ENCODE results near the gene SOX10.

SOX10 gene

DNA sequence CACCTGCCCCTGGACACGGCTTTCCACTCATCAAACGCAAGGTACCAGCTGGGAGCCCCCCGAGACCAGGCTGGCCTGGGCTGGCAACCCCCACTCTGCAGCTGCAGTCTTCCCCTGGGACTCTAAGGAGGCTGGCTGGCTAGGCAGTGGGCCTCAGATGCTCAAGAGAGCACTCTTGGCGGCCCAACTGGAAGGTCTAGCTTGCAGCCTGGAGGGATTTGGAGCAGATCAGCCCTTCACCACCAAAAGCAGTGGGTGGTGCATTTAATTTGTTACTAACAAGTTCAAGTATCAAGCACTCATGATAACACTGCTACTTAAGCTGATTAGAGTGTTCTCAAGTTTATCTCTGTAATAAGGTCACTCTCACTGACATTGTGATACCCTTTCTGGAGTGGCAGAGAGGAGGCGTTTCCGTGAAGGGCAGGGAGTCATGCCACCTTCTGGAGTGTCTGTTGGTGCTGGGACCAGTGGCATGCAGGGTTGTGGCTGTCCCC lies 52.4 kb downstream of the SOX10 start:
- no peak for DNase-seq (ENCODE audit: low read depth in 2 of 2, low spot score in 1 of 2)

DNA sequence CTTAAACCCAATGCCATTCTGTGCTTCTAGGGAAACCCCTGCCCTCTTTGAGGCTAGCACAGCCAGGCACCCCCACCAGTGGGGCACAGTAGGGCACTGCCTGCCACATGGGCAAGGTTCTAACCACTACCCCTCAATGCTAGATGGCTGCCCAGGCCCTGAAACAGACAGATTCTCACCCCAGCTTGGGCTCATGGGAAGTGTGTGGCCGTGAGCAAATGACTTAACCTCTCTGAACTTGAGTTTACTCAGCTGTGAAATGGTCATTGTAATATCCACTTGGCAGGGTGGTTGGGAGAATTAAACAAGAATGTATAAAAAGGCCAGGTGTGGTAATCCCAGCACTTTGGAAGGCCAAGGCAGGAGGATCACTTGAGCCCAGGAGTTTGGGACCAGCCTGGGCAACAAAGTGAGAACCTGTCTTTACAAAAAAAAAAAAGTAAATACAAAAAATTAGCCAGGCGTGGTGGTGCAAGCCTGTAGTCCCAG lies 53.4 kb downstream of the SOX10 start:
- DNase-seq (ENCODE audit: low read depth in 2 of 2, low spot score in 1 of 2), result no peak

DNA sequence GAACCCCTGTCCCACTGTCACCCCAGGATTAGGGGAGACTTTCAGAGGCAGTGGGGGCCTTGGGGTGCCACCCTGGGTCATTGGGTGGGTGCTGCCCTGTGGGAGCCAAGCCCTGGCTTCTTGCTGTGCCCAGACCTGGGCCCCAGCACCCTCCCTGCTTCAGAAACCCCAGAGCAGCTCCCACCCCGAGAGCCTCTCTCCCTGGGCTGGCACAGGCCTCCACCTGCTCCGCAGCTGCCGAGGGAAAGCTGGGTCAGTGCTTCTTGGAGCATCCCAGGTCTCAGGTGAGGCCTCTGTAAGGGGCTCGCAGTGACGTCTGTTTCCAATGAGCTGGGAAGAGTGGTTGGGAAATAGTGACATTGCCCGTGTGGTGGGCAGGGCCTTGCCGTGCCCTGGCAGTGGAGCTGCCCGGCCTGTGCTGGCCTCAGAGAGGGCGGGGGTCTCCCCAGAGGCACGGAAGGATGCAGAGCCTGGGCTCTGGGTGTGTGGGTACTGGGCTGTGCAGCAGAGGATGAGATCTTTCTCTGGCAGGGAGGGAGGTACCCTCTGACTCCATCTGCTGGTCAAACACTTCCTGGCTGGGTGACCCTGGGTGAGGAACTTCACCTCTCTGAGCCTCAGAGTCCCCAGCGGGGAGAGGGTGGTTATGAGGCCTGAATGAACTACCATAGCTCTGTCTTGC lies 53.9 kb downstream of the SOX10 start:
- no peak for DNase-seq (ENCODE audit: low read depth in 2 of 2, low spot score in 1 of 2)

DNA sequence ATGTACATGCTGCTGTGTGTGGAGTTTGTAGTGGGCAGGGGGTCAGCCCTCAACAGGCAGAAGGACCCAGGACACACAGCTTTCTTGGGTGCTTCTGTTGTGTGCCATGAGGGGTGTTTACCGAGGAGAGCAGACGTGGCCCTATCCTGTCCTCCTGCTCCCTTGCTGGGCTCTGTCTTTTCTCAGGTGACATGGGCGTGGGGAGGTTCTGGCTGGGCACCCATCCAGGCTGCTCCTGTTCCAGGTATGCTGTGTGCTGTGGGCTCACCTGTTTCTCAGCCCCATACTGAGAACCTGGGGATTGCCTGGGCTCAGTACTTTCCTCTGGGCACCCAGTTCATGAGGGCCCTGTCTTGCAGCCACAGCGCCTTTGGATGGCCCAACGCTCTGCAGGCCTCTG lies 55.0 kb downstream of the SOX10 start:
- no peak for DNase-seq (ENCODE audit: low read depth in 2 of 2, low spot score in 1 of 2)

DNA sequence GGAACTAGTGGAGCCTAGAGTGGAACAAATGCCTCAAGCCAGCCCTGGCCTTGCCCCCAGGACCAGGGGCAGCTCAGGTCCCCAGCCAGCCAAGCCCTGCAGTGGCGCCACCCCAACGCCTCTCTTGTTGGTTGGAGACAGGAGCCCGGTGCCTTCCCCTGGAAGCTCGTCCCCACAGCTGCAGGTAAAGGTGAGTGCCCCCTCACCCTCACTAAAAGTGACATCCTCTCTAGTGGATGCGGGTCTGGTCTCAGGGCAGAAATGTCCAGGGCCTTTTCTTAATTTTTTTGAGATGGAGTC lies 56.8 kb downstream of the SOX10 start:
- no peak for DNase-seq (ENCODE audit: low read depth in 2 of 2, low spot score in 1 of 2)

DNA sequence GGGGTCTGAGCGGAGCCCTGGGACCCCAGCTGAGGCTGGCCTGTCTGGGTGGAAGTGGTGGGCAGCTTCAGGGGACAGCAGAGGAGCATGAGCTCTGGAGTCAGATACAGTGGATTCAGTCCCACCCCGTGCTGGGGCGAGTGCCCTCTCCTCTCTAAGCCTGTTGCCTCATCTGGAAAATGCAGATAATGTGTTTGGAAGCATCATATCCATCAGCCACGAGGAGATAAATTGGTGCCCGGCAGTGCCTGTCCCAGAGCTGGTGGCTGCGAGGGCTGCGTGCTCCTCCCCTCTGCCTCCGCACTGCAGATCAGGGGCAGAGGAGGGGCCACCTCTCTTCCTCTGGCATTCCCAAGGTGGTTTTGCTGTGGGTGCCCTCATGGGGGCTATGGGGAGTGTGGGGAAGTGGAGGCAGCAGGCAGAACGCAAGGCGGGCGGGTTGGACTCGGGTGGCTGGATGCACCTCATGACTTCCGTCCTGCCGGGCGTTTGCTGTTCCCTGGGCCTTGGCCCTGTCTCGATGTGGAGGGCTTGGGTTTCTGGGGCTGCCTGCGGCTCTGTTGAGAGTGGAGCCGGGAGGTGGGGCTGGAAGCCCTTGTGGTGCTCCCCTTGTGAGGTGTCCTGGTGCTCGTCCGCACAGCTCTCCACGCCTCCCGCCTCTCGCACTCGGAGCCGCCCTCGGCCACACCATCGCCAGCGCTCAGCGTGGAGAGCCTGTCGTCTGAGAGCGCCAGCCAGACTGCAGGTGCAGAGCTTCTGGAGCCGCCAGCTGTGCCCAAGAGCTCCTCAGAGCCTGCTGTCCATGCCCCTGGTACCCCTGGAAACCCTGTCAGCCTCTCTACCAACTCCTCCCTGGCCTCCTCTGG lies 57.4 kb downstream of the SOX10 start:
- DNase-seq (ENCODE audit: low read depth in 2 of 2, low spot score in 1 of 2), result no peak

DNA sequence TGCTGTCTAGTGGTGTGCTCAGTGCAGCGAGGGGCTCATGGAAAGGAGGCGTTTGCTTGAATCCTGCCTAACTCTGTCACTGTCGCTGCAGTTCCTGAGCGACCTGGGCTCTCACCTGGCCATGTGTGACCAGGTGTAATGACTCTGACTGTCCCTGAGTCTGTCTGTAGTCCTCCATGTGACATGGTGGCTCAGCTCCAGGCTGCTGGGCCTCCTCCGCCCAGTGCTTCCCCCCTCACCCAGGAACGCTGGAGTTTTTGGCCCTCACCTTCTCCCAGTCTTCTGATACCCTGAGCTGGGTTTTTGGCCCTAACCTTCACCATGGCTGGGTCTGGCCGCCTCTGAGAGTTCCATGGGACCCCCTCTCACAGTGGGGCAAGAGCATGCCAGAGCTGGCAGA lies 58.0 kb downstream of the SOX10 start:
- no peak for DNase-seq (ENCODE audit: low read depth in 2 of 2, low spot score in 1 of 2)

DNA sequence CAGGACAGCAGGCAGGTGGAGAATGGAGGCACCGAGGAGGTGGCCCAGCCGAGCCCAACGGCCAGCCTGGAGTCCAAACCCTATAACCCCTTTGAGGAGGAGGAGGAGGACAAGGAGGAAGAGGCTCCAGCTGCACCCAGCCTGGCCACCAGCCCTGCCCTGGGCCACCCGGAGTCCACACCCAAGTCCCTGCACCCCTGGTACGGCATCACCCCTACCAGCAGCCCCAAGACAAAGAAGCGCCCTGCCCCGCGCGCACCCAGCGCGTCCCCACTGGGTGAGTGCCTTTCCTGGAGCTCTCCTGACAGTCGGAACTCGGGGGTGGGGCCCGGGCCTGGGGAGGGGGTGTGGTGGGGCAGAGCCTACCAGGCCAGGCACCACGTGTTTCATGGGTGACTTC lies 58.6 kb downstream of the SOX10 start:
- DNase-seq (ENCODE audit: low read depth in 2 of 2, low spot score in 1 of 2), result no peak

DNA sequence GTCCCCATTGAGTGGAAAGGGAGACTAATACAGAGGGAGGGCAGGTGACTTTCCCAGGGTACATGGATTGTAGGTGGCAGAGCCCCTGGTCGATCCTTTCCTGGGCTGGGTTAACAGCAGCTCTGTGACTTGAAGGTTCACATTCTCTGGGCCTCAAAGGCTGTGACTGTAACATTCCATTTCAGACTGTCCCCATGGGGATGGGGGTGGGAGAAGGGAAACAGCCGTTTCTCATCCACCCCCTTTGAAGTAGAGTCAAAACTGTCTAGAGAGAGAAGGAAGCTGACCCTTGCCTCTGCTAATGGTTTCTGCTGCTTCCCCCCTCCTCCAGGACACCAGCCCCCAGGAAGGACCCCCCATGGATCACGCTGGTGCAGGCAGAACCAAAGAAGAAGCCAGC lies 59.0 kb downstream of the SOX10 start:
- no peak for DNase-seq (ENCODE audit: low read depth in 2 of 2, low spot score in 1 of 2)

DNA sequence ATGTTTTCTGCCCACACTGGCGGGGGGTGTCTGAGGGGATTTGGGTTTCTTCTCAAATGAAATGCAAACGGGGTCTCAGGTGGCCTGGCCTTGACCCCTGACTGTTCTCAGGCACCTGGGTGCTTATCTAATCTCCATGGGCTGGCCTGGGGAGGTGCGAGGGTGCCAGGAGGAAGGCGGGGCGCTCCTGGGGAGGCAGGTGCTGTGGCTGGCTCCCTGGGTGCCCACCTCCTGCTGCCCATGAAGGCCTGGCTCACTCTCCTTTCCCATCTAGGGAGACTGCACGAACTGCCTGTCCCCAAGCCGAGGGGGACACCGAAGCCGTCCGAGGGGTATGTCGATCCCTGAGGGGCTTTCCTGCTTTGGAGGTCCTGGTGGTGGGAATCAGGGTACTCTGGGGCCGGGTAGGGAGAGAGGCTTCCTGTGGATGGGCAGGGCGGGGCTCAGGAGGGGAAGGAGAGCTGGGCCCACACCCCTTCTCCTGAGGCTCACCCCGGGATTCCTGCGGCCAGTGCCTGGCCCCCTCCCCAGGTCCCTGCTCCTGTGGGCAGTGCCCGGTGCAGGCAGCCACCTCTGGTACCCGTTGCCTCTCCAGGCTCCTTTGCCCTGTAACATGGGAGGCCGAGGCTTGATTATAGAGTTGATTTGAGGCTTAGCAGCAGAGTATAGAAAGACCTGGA lies 59.8 kb downstream of the SOX10 start:
- no peak for DNase-seq (ENCODE audit: low read depth in 2 of 2, low spot score in 1 of 2)

DNA sequence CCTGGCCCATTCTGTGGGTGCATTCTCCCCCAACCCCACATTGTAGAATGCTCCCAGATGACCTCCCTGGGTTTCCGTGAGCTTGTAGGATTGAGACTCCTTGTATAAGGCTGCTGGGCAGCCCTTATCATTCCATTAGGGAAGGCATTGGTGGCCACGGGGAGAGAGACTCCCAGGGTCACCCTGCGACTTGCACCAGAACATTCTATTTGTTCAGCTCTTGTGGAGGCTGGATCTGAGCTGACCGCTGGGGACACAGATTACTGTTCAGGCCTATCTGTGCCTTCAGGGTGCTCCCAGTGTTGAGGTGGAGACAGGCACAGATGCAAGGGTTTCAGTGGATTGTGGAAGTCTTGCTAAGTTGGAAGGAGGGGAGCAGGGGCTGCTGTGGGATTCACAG lies 60.4 kb downstream of the SOX10 start:
- no peak for DNase-seq (ENCODE audit: low read depth in 2 of 2, low spot score in 1 of 2)
